HCT116 (cell line): ENCODE data around the gene CDKAL1. TPM values are rescaled to one million over a fixed set of nuclear protein-coding genes. Genes with fewer than 3 reads are reported as not detected.

Source experiments
- ATAC-seq: fragments of 200-7000 bp; cut with Tn5 transposase; 2 replicates; pipeline ENCODE4 v1.9.1; 2020; ENCODE audit warnings: mild to moderate bottlenecking, moderate library complexity
- BruUV-seq: library from RNA; stranded (reverse); fragments of 400-500 nt; replicated peaks from 2 replicates; lab custom pipeline; 2021; lab: Mats Ljungman, UMichigan
- CTCF ChIA-PET: fragments of 300-600 bp; sonication (Branson Sonifier 250); formaldehyde crosslinking; loops from one replicate; lab custom pipeline; 2021; ENCODE audit warnings: antibody characterized with exemption; lab: Charles Lee
- POLR2A ChIA-PET: fragments of 300-600, 350-600 bp; sonication (Branson Sonifier 250); formaldehyde crosslinking; loops from one replicate; lab custom pipeline; 2021; ENCODE audit warnings: antibody characterized with exemption; lab: Charles Lee
- RAD21 ChIA-PET, 2 experiments: fragments of 300-600 bp; sonication (Branson Sonifier 250); formaldehyde crosslinking; loops; one replicate each; lab custom pipeline; 2023; ENCODE audit warnings: low total read pairs in 2 of 2; ENCODE audit not compliant: uncharacterized antibody in 2 of 2, unreplicated experiment in 2 of 2, low non-redundant PET in 1 of 2; lab: Charles Lee
- DNase-seq: peaks from one replicate; pipeline ENCODE4 v3.0.0-alpha.2; 2010; ENCODE audit warnings: low read depth, low spot score
- H2AFZ ChIP-seq: fragments of 200-600 bp; shearing (Covaris generic), sonication (generic); 2 replicates; pipeline ENCODE4 v1.6.1; 2017; ENCODE audit warnings: low read depth, mixed run types, mixed read lengths, antibody characterized with exemption, low read length; ENCODE audit not compliant: poor library complexity, severe bottlenecking
- H3K27ac ChIP-seq: 2 replicates; pipeline ENCODE4 v1.5.1; 2012; ENCODE audit warnings: low read depth, low read length
- H3K27me3 ChIP-seq: fragments of 200-600 bp; sonication (generic); 2 replicates; pipeline ENCODE4 v1.6.1; 2016; ENCODE audit warnings: mixed run types, low read length, mixed read lengths; ENCODE audit not compliant: insufficient read depth
- H3K36me3 ChIP-seq, 2 experiments: fragments of 200-500 bp in 1 of 2; fragments of 200-600 bp in 1 of 2; sonication (Bioruptor generic) in 1 of 2; sonication (generic) in 1 of 2; 2 replicates each; pipeline versions ENCODE4 v1.5.1 to v1.6.1; 2014 to 2016; ENCODE audit warnings: low read length in 2 of 2, inconsistent platforms in 1 of 2, mixed read lengths in 1 of 2, mixed run types in 1 of 2; ENCODE audit not compliant: insufficient read depth in 2 of 2, control insufficient read depth in 1 of 2
- H3K4me1 ChIP-seq, 2 experiments: fragments of 200-600 bp in 1 of 2; sonication (generic) in 1 of 2; 2 replicates each; pipeline versions ENCODE4 v1.5.1 to v1.6.1; 2012 to 2017; ENCODE audit warnings: low read length in 2 of 2, inconsistent platforms in 1 of 2, mild to moderate bottlenecking in 1 of 2, mixed read lengths in 1 of 2, mixed run types in 1 of 2, moderate library complexity in 1 of 2; ENCODE audit not compliant: insufficient read depth in 2 of 2, control insufficient read depth in 1 of 2
- H3K4me2 ChIP-seq: fragments of 200-600 bp; sonication (generic); 2 replicates; pipeline ENCODE4 v1.6.1; 2017; ENCODE audit warnings: mixed run types, low read length, mixed read lengths
- H3K4me3 ChIP-seq, 2 experiments: fragments of 200-600 bp in 1 of 2; sonication (generic) in 1 of 2; replicated peaks in 1 of 2; 2 replicates each; pipeline ENCODE4 v1.5.1; 2011 to 2016; ENCODE audit warnings: low read length in 2 of 2, control low read depth in 1 of 2, low read depth in 1 of 2, mild to moderate bottlenecking in 1 of 2, mixed read lengths in 1 of 2, mixed run types in 1 of 2
- H3K79me2 ChIP-seq: fragments of 200-600 bp; sonication (generic); 2 replicates; pipeline ENCODE4 v1.6.1; 2017; ENCODE audit warnings: mild to moderate bottlenecking, mixed run types, low read length, moderate library complexity, mixed read lengths; ENCODE audit not compliant: insufficient read depth
- H3K9ac ChIP-seq: fragments of 200-600 bp; sonication (generic); 2 replicates; pipeline ENCODE4 v1.6.1; 2016; ENCODE audit warnings: low read length, mixed read lengths
- H3K9me2 ChIP-seq: fragments of 200-600 bp; sonication (generic), shearing (Covaris generic); 2 replicates; pipeline ENCODE4 v1.6.1; 2017; ENCODE audit warnings: mixed run types, mild to moderate bottlenecking, moderate library complexity; ENCODE audit not compliant: insufficient read depth
- H3K9me3 ChIP-seq, 2 experiments: fragments of 200-500 bp in 1 of 2; fragments of 200-600 bp in 1 of 2; sonication (Bioruptor generic) in 1 of 2; sonication (generic) in 1 of 2; 2 replicates each; pipeline ENCODE4 v1.6.1; 2014 to 2017; ENCODE audit warnings: low read length in 2 of 2, mixed read lengths in 2 of 2, inconsistent platforms in 1 of 2, low read depth in 1 of 2, mild to moderate bottlenecking in 1 of 2, mixed run types in 1 of 2, moderate library complexity in 1 of 2; ENCODE audit not compliant: control insufficient read depth in 1 of 2, insufficient read depth in 1 of 2
- H4K20me1 ChIP-seq: fragments of 200-600 bp; sonication (generic), shearing (Covaris generic); 2 replicates; pipeline ENCODE4 v1.6.1; 2017; ENCODE audit warnings: mixed run types, mild to moderate bottlenecking, moderate library complexity; ENCODE audit not compliant: insufficient read depth
- CTCF ChIP-seq, 3 experiments: fragments of 200-600 bp in 1 of 3; sonication (generic) in 1 of 3; IDR thresholded peaks in 2 of 3; conservative IDR thresholded peaks in 1 of 3; 2 replicates each; pipeline ENCODE4 v1.5.1; 2012 to 2017; ENCODE audit warnings: low read depth in 2 of 3, low read length in 2 of 3, antibody characterized with exemption in 1 of 3, borderline replicate concordance in 1 of 3, control low read depth in 1 of 3, mild to moderate bottlenecking in 1 of 3, mixed read lengths in 1 of 3, mixed run types in 1 of 3, moderate library complexity in 1 of 3; ENCODE audit not compliant: insufficient read depth in 1 of 3
- EZH2 ChIP-seq: fragments of 200-600 bp; sonication (generic); IDR thresholded peaks from 2 replicates; pipeline ENCODE4 v1.6.1; 2017; ENCODE audit warnings: antibody characterized with exemption, mixed run types
- JUND ChIP-seq: IDR thresholded peaks from 2 replicates; pipeline ENCODE4 v1.6.1; 2012
- MAX ChIP-seq: IDR thresholded peaks from 2 replicates; pipeline ENCODE4 v1.6.1; 2012
- POLR2AphosphoS5 ChIP-seq: IDR thresholded peaks from 2 replicates; pipeline ENCODE4 v1.6.1; 2011; ENCODE audit warnings: mild to moderate bottlenecking, low read depth, low read length, moderate library complexity
- RAD21 ChIP-seq: IDR thresholded peaks from 2 replicates; pipeline ENCODE4 v1.6.1; 2012; ENCODE audit warnings: low read depth, mild to moderate bottlenecking
- intact Hi-C: fragments of 100-400 bp; cut with micrococcal nuclease; formaldehyde crosslinking; loops from 2 replicates; pipeline ENCODE4 v1.10.0; 2022
- total RNA-seq: library from RNA; stranded (reverse); gene quantifications from one replicate; pipeline ENCODE4 v1.2.1, GENCODE V29; 2021; ENCODE audit not compliant: unreplicated experiment
- TF ChIP-seq, protein P1 (sequence below): IDR thresholded peaks from 2 replicates; pipeline ENCODE4 v1.6.1; 2012

CDKAL1 gene
- total RNA-seq, 1 experiment from 2014 or later, result 14.9 TPM

DNA sequence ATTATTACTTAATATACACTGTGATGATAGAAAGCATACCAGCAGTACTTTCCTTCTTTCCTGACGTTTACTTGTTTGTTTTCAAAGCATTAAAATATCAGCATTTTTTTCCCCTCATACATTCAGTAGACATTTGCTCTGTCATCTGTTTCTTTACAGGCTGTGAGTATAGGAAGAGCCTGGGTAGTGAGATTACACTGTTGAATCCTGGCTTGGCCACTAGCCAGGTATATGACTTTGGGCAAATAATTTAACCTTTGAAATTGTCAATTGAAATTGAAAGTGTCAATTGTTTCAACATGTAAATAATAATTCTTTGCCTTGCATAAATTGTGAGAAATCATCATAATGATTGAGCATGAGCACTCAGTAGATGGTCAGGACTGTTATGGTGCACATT is 336.2 kb downstream of the CDKAL1 start:
- intact Hi-C loops, result loop anchor here (10.0 kb wide), 1 partner anchor 434 kb away; no protein-coding TSS in a partner anchor

DNA sequence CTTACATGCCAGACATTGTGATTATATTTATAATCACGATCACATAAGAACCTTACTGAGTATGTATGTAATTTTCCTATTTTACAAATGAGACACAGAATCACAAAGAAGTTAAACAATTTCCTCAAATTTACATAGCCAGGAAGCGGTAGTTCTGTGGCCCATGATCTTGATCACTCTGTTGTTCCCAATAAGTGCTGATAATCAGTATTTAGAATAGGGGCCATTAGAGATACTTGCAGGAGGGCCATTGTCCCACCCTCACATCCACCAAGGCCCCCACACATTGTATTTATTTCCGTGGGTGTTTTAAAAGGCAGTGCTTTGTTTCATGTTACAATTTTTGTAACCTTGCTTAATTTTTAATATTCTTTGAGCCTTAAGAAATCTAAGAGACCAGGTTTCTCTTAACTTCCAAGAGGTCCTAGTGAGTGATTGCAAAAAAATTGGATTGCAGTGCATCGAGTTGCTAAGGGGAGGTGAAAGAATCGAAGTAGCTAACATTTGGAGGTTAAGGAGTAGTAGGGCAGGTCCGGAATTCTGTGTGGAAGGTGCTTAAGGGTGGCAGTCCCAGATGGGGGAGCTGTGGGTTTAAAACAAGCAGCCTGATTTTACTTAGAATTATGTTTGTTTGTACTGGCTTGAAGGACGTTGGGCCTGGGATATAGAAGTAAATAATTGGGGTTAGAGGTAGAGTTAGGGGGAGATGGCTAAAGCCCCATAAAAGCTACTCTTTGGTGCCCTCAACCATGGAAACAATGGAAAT is 339.4 kb downstream of the CDKAL1 start:
- Histone ChIP-seq H3K27me3 (no peaks in the 10 kb centered on the region), H3K79me2 (no peaks in the 10 kb centered on the region), H3K9me2 (no peaks in the 10 kb centered on the region), H3K9ac (no peak overlapping the region), H3K4me1 (peaks cover 35 to 41% of the 10 kb centered on the region in 2 experiments), H3K36me3 (no peaks in the 10 kb centered on the region), H3K4me3 (no peak overlapping the region), H3K4me2 (no peak overlapping the region), H3K9me3 (no peaks in the 10 kb centered on the region), H3K27ac (no peak overlapping the region), H4K20me1 (no peaks in the 10 kb centered on the region), H2AFZ (no peak overlapping the region)
- RAD21 ChIA-PET, result interaction anchor here (0.5 to 1.1 kb wide), 2 partner anchors 307 to 715 kb away, joined by 3 to 4 read pairs; no protein-coding TSS in a partner anchor
- TF ChIP-seq RAD21 (peak; percentile 61), EZH2 (no peak), JUND (no peak), POLR2AphosphoS5 (no peak), CTCF (IDR thresholded peaks at IDR 0.05 in 2 of 3, conservative IDR thresholded peaks at IDR 0.05 in 1 of 3; ENCODE audit: borderline replicate concordance in 1 of 3, insufficient read depth in 1 of 3, low read depth in 2 of 3, low read length in 2 of 3) (peak; percentile 17 to 40 (median 34); a peak in 4 of 6 replicates)
- TF ChIP-seq, protein P1, sequence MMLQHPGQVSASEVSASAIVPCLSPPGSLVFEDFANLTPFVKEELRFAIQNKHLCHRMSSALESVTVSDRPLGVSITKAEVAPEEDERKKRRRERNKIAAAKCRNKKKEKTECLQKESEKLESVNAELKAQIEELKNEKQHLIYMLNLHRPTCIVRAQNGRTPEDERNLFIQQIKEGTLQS, result no peak
- no peak for ATAC-seq
- POLR2A ChIA-PET, result interaction anchor here (0.9 to 2.1 kb wide), 2 partner anchors 715 to 720 kb away, joined by 6 to 7 read pairs; partner anchors contain the start of gene SOX4
- CTCF ChIA-PET, result interaction anchor here (1.2 to 3.2 kb wide), 2 partner anchors 309 to 715 kb away, joined by 15 to 24 read pairs; no protein-coding TSS in a partner anchor
- BruUV-seq, result no TSS peak
- intact Hi-C loops, result loop anchor here (2.0 to 10.0 kb wide), 2 partner anchors 309 to 431 kb away; no protein-coding TSS in a partner anchor
- no peak for DNase-seq

More for the DNA sequence above, 336.2 kb downstream of the CDKAL1 start:
- ChIA-PET RAD21 (no interaction called here), POLR2A (no interaction called here), CTCF (no interaction called here)
- Histone ChIP-seq H4K20me1 (no peaks in the 10 kb centered on the region), H3K27ac (no peak overlapping the region), H3K9me2 (no peaks in the 10 kb centered on the region), H3K79me2 (no peaks in the 10 kb centered on the region), H3K4me3 (no peak overlapping the region), H3K4me2 (no peak overlapping the region), H3K4me1 (peaks cover 12 to 14% of the 10 kb centered on the region in 2 experiments; a peak in 3 of 4 replicates)
- no peak for ATAC-seq
- TF ChIP-seq, protein P1, result no peak
- no peak for TF ChIP-seq MAX
- TF ChIP-seq, all 23 proteins: peak for 0
- no peak for DNase-seq
- Histone ChIP-seq H3K27me3 (no peaks in the 10 kb centered on the region), H3K9ac (no peak overlapping the region), H2AFZ (no peak overlapping the region), H3K36me3 (no peaks in the 10 kb centered on the region), H3K9me3 (no peaks in the 10 kb centered on the region)
- no TSS peak for BruUV-seq
